K562 (cell line): ENCODE results near the gene ZNF260. TPM values are rescaled to one million over a fixed set of nuclear protein-coding genes. Genes with fewer than 3 reads are reported as not detected.
A peak's percentile ranks its signal among the peaks of the same experiment; 100 is the strongest.

Experiments used
- MAZ ChIP-seq, 2 experiments: fragments of 450-650 bp in 1 of 2; sonication (generic) in 1 of 2; formaldehyde crosslinking; IDR thresholded peaks in 1 of 2; conservative IDR thresholded peaks in 1 of 2; 2 replicates each; pipeline versions ENCODE4 v1.4.0 to v1.5.0; 2020; ENCODE audit warnings: mild to moderate bottlenecking in 1 of 2, missing genetic modification reagents in 1 of 2
- NFXL1 ChIP-seq: fragments of 450-650 bp; formaldehyde crosslinking; IDR thresholded peaks from 2 replicates; pipeline ENCODE4 v1.4.0; 2021; ENCODE audit warnings: mild to moderate bottlenecking
- PHB ChIP-seq: fragments of 250-450 bp; sonication (Bioruptor Pico); IDR thresholded peaks from 2 replicates; pipeline ENCODE4 v1.5.0; 2021
- SIX5 ChIP-seq, 2 experiments: IDR thresholded peaks; 2 replicates each; pipeline ENCODE4 v1.6.1; 2011; ENCODE audit warnings: low read length in 2 of 2, borderline replicate concordance in 1 of 2, low read depth in 1 of 2, mild to moderate bottlenecking in 1 of 2, moderate library complexity in 1 of 2; ENCODE audit not compliant: insufficient read depth in 1 of 2
- SRSF7 ChIP-seq: fragments of 200-400 bp; formaldehyde crosslinking; optimal IDR thresholded peaks from 2 replicates; pipeline ENCODE3; 2017; ENCODE audit warnings: mild to moderate bottlenecking, low read depth, low read length
- TAF15 ChIP-seq: fragments of 200-400 bp; formaldehyde crosslinking; IDR thresholded peaks from 2 replicates; pipeline ENCODE4 v1.6.1; 2017; ENCODE audit warnings: mild to moderate bottlenecking, low read depth, low read length, moderate library complexity
- TCFL5 ChIP-seq: fragments of 250-450 bp; sonication (Bioruptor Pico); conservative IDR thresholded peaks from 2 replicates; pipeline ENCODE4 v1.6.1; 2021; ENCODE audit warnings: mild to moderate bottlenecking, moderate library complexity, matching md5 sums
- TEAD1 ChIP-seq, 2 experiments: fragments of 450-650 bp in 1 of 2; sonication (generic) in 1 of 2; formaldehyde crosslinking; IDR thresholded peaks; 2 replicates each; pipeline versions ENCODE4 v1.4.0 to v1.8.0; 2020 to 2022; ENCODE audit warnings: mild to moderate bottlenecking in 2 of 2, missing genetic modification reagents in 1 of 2
- ZNF551 ChIP-seq: fragments of 250-450 bp; sonication (Bioruptor Pico); IDR thresholded peaks from 2 replicates; pipeline ENCODE4 v1.5.0; 2021; ENCODE audit warnings: mild to moderate bottlenecking, moderate library complexity
- polyA plus RNA-seq, 8 experiments: library from polyadenylated mRNA; depleted of rRNA in 4 of 8; stranded (reverse) in 5 of 8; unstranded in 3 of 8; fragments of >200 nt; fragmentation: Nextera tagmentation in 2 of 8; fragmentation: Illumina TruSeq in 1 of 8; extraction: Ambion mirVana in 2 of 8; extraction: Trizol in 1 of 8; gene quantifications; 2 replicates each; pipeline versions ENCODE4 v1.2.1 to v1.2.3, GENCODE V29; 2011 to 2014; ENCODE audit warnings: inconsistent platforms in 1 of 8, missing spikeins in 1 of 8
- total RNA-seq, 7 experiments: library from RNA; depleted of rRNA in 6 of 7; stranded (reverse); fragments of >200 nt in 6 of 7; fragmentation: Illumina TruSeq in 2 of 7; extraction: Trizol in 2 of 7; gene quantifications; 2 replicates each; pipeline versions ENCODE4 v1.2.1 to v1.2.3, GENCODE V29; 2011 to 2021; ENCODE audit warnings: low replicate concordance in 1 of 7
- TF ChIP-seq, protein P1 (sequence below): fragments of 450-650 bp; IDR thresholded peaks from 2 replicates; pipeline ENCODE4 v1.6.1; 2018; ENCODE audit warnings: mild to moderate bottlenecking, low read depth; ENCODE audit not compliant: partially characterized antibody
- TF ChIP-seq, protein P2 (sequence below): fragments of 450-650 bp; IDR thresholded peaks from 2 replicates; pipeline ENCODE4 v1.6.1; 2016; ENCODE audit warnings: antibody characterized with exemption
- TF ChIP-seq, protein P3 (sequence below), 2 experiments: fragments of 450-650 bp; formaldehyde crosslinking in 1 of 2; IDR thresholded peaks; 2 replicates each; pipeline versions ENCODE4 v1.4.0 to v1.6.1; 2014 to 2020; ENCODE audit warnings: mild to moderate bottlenecking in 2 of 2, borderline replicate concordance in 1 of 2, low read depth in 1 of 2
- TF ChIP-seq, protein P4 (sequence below): fragments of 450-650 bp; IDR thresholded peaks from one replicate; pipeline ENCODE4 v1.6.1; 2018; ENCODE audit warnings: mild to moderate bottlenecking, moderate library complexity; ENCODE audit not compliant: partially characterized antibody

The ZNF260 gene
- total and polyA plus RNA-seq, 9 of the 15 experiments (the other 6 are each of a cell fraction or from before 2014, with no cell fraction given) = 2.6 to 16.6 (median 5.8) TPM

DNA sequence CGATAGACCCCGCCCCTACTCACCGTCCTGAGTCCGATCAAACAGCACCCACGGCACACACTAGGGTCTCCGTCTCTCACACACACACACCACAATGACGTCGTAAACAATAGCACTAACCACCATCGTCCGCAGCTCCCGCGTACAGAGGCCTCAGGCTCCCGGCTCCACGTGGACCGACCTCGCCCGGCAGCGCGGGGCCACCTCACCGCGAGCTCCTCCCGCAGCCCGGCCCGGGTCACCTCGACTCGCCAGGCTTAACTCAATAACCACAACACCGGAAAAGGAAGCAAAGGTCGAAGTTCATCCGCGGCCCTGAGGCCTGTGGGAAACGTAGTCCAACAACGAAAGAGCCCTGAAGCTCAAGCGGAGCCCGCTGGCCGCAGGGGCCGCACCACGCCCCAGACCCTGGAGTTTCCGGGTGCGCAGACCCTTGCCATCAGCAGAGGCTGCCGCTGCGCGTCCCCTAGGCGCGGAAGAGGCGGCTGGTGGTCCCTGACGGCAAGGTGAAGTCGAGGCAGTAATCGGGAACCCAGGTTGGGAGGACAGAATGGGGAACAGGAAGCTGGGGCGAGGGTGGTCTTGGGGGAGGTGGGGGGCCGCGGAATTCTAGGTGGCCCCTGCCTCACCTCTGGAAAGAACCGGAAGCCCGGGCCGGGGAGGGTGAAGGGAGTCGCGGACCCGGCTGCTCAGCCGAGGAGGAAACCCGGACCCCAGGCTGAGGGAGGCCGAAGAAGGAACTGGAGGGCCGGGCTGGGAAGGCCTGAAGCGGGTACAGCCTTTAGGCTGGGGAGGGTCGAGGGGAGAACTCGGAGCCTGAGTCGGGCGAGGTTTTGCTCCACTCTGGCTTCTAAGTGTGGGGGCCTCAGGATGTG, 45.2 kb upstream of the ZNF260 start, which contains the start of gene ZNF529 (continued):
- TF ChIP-seq, protein P1, sequence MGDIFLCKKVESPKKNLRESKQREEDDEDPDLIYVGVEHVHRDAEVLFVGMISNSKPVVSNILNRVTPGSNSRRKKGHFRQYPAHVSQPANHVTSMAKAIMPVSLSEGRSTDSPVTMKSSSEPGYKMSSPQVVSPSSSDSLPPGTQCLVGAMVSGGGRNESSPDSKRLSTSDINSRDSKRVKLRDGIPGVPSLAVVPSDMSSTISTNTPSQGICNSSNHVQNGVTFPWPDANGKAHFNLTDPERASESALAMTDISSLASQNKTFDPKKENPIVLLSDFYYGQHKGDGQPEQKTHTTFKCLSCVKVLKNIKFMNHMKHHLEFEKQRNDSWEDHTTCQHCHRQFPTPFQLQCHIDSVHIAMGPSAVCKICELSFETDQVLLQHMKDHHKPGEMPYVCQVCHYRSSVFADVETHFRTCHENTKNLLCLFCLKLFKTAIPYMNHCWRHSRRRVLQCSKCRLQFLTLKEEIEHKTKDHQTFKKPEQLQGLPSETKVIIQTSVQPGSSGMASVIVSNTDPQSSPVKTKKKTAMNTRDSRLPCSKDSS = no peak
- peak; percentile 89 to 91 for TF ChIP-seq SIX5 (IDR thresholded peaks at IDR 0.05; ENCODE audit: borderline replicate concordance in 1 of 2, insufficient read depth in 1 of 2, low read depth in 1 of 2, low read length in 2 of 2)
- TF ChIP-seq PHB (CRISPR knock-in tag) = no peak
- TF ChIP-seq MAZ (CRISPR knock-in tag; conservative IDR thresholded peaks at IDR 0.05 in 1 of 2, IDR thresholded peaks at IDR 0.05 in 1 of 2) = peak; percentile 65 to 68; a peak in 3 of 4 replicates
- no peak for TF ChIP-seq NFXL1
- TF ChIP-seq, protein P2, sequence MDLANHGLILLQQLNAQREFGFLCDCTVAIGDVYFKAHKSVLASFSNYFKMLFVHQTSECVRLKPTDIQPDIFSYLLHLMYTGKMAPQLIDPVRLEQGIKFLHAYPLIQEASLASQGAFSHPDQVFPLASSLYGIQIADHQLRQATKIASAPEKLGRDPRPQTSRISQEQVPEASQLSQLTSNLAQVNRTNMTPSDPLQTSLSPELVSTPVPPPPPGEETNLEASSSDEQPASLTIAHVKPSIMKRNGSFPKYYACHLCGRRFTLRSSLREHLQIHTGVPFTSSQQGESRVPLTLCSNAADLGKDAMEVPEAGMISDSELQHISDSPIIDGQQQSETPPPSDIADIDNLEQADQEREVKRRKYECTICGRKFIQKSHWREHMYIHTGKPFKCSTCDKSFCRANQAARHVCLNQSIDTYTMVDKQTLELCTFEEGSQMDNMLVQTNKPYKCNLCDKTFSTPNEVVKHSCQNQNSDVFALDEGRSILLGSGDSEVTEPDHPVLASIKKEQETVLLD = no peak
- TF ChIP-seq, protein P3, sequence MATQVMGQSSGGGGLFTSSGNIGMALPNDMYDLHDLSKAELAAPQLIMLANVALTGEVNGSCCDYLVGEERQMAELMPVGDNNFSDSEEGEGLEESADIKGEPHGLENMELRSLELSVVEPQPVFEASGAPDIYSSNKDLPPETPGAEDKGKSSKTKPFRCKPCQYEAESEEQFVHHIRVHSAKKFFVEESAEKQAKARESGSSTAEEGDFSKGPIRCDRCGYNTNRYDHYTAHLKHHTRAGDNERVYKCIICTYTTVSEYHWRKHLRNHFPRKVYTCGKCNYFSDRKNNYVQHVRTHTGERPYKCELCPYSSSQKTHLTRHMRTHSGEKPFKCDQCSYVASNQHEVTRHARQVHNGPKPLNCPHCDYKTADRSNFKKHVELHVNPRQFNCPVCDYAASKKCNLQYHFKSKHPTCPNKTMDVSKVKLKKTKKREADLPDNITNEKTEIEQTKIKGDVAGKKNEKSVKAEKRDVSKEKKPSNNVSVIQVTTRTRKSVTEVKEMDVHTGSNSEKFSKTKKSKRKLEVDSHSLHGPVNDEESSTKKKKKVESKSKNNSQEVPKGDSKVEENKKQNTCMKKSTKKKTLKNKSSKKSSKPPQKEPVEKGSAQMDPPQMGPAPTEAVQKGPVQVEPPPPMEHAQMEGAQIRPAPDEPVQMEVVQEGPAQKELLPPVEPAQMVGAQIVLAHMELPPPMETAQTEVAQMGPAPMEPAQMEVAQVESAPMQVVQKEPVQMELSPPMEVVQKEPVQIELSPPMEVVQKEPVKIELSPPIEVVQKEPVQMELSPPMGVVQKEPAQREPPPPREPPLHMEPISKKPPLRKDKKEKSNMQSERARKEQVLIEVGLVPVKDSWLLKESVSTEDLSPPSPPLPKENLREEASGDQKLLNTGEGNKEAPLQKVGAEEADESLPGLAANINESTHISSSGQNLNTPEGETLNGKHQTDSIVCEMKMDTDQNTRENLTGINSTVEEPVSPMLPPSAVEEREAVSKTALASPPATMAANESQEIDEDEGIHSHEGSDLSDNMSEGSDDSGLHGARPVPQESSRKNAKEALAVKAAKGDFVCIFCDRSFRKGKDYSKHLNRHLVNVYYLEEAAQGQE (IDR thresholded peaks at IDR 0.05; ENCODE audit: borderline replicate concordance) = no peak
- TF ChIP-seq, protein P3 (CRISPR knock-in tag; IDR thresholded peaks at IDR 0.05; ENCODE audit: low read depth) = no peak
- TF ChIP-seq TAF15 = no peak
- no peak for TF ChIP-seq TCFL5
- no peak for TF ChIP-seq SRSF7
- no peak for TF ChIP-seq TEAD1 (CRISPR knock-in tag; IDR thresholded peaks at IDR 0.05)
- TF ChIP-seq ZNF551 (CRISPR knock-in tag) = no peak
- TF ChIP-seq, protein P4, sequence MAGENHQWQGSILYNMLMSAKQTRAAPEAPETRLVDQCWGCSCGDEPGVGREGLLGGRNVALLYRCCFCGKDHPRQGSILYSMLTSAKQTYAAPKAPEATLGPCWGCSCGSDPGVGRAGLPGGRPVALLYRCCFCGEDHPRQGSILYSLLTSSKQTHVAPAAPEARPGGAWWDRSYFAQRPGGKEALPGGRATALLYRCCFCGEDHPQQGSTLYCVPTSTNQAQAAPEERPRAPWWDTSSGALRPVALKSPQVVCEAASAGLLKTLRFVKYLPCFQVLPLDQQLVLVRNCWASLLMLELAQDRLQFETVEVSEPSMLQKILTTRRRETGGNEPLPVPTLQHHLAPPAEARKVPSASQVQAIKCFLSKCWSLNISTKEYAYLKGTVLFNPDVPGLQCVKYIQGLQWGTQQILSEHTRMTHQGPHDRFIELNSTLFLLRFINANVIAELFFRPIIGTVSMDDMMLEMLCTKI = no peak
